ENCODE results near the gene P2RX5. TPM values are rescaled to one million over a fixed set of nuclear protein-coding genes. Genes with fewer than 3 reads are reported as not detected.

Gene P2RX5
- total RNA-seq, 1 donor from 2014 or later: 1.8 TPM

DNA sequence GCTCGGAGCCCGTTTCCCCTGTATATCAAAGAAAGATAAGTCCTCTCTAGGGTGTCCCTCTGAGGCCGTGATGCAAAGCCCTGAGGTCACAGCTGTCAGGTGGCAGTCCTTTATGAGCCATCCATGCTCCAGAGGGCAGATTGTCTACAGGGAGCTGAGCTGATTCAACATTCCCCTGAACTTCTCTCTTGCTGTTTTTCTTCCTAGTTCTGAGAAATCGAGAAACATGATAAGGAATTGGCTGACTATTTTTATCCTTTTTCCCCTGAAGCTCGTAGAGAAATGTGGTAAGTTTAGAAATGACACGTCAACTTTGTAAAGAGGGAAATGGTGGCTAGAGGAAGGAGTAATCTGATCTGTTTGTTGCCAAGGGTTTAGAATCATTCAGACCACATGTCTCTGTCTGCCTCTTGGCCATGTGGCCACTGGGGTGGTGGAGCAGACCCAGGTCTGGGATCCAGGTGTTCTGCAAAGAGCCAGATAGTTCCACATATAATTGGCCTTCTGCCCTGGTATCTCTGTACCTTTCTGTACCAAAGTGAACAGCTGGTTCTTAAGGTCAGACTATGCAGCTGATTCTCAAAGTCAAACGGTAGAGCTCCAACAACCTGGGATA is 55.9 kb downstream of the P2RX5 start:
- ATAC-seq (peak; percentile 8), DNase-seq (ENCODE audit: low spot score) (no peak)
- intact Hi-C loops (cut with DNase I): no loop called here

DNA sequence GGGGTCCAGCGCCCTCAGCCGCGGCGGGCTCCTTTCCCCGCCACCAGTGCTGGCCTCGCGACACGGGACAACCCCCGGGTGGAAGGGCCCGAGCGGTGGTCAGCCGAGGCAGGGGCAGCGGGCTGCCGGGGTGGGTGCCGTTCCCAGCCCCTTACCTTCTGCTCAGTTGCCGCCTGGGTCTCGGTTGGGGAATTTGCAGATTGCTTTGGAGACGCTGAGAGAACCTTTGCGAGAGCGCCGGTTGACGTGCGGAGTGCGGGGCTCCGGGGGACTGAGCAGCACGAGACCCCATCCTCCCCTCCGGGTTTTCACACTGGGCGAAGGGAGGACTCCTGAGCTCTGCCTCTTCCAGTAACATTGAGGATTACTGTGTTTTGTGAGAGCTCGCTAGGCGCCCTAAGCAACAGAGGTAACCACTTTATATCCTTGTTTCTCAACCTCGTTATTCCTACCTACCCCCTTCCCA is 59.0 kb downstream of the P2RX5 start:
- ATAC-seq: no peak
- DNase-seq (ENCODE audit: low spot score): no peak
- intact Hi-C loops (cut with DNase I): no loop called here

DNA sequence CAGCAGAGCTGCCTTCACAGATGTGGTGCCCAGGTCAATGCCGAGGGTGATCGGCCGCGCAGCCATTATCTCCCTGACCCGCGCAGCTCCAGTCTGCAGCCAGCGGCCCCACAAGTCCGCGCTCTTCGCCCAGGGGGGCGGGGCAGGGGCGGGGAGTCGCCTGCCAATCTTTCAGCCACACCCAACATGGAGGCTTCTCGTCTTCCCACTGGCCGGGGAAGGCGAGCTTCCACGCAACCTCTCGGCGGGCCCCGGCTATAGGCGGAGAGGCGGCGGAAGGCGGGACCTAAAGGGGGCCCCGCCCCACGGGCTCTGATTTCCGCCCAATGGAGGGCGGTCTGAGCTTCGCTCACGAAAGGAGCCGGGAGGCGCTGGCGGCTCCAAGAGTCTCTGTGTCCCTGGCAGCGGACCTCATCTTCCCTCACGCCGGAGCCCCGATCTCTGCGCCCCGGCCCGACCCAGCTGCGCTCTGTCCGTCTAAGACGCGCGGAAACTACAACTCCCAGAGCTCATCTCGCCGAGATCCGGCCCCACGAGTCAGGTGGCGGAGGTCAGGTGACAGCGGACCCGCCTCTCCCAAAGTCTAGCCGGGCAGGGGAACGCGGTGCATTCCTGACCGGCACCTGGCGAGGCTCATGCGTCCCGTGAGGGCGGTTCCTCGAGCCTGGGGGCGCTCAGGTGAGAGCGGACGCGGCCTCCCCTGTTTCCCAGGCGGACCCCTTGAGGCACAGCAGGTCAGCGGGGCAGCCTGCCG is 59.6 kb downstream of the P2RX5 start, which contains the start of the genes CTNS and SHPK:
Gene CTNS, plus strand, starts transcription at position 607 of the 754 bp plus-strand sequence. CDS start 3,447 bp downstream, outside the sequence.
Gene SHPK, minus strand, starts transcription at position 97 of the 754 bp plus-strand sequence. Its CDS starts 31 bp downstream, at position 66.
- intact Hi-C loops (cut with DNase I): no loop called here
- ATAC-seq: peak; percentile 98
- DNase-seq (ENCODE audit: low spot score): peak; percentile 97

DNA sequence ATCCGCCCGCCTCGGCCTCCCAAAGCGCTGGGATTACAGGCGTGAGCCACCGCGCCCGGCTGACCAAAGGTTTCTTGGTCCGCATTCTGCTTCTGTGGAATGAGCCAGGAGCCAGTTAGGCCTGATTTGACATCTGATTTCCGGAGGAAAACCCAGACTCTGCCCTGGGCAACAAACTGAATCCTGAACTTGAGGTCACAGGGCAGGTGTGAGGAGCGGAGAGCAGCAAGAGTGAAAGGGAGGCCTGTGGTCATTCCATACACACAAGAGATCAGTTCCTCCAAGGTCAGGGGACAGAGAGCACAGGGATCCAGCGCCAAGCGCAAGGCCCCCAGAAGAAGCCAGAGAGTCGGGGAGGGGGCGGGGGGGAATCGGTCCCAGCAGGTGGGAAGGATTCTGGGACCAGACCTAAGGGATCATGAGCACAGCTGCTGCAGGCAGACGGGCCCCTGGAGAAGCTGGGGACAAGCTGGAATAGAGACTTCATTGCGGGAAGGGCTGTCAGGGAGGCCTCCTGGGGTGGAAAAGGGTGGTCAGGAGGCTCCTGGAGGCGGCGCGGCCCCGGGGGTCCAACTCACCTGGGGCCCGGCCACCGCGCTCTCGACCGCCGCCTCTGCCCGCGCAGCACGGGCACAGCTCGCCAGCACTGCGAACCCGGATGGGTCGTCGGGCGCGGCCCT is 60.3 kb downstream of the P2RX5 start:
- DNase-seq (ENCODE audit: low spot score) (no peak), ATAC-seq (no peak)
- intact Hi-C loops (cut with DNase I): no loop called here

DNA sequence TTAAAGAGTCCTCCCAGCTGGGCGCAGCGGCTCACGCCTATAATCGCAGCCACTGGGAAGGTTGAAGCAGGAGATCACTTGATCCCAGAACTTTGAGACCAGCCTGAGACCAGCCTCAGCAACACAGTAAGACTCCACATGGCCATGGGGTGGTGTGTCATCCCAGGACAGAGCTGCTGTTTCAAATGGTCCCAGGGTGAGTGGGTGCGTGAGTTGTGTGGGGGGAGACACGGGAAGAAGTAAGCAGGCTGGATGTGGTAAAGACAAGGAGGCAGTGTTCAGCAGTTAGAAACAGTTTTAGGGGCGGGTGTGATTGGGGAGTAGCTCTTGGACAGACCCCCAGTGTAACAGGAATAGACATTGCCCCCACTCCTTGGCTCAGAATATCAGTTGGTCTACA is 63.7 kb downstream of the P2RX5 start:
- intact Hi-C loops (cut with DNase I): no loop called here

GRCh38 chr17:3630781-3631180 is 65.2 kb downstream of the P2RX5 start:
- intact Hi-C loops (cut with DNase I): no loop called here
- ATAC-seq: no peak
- DNase-seq (ENCODE audit: low spot score): no peak

More for the DNA sequence above, 63.7 kb downstream of the P2RX5 start:
- ATAC-seq (no peak), DNase-seq (ENCODE audit: low spot score) (no peak)

GRCh38 chr17:3627769-3628167 is 68.2 kb downstream of the P2RX5 start:
- ATAC-seq: no peak
- DNase-seq (ENCODE audit: low spot score): no peak
- intact Hi-C loops (cut with DNase I): no loop called here

DNA sequence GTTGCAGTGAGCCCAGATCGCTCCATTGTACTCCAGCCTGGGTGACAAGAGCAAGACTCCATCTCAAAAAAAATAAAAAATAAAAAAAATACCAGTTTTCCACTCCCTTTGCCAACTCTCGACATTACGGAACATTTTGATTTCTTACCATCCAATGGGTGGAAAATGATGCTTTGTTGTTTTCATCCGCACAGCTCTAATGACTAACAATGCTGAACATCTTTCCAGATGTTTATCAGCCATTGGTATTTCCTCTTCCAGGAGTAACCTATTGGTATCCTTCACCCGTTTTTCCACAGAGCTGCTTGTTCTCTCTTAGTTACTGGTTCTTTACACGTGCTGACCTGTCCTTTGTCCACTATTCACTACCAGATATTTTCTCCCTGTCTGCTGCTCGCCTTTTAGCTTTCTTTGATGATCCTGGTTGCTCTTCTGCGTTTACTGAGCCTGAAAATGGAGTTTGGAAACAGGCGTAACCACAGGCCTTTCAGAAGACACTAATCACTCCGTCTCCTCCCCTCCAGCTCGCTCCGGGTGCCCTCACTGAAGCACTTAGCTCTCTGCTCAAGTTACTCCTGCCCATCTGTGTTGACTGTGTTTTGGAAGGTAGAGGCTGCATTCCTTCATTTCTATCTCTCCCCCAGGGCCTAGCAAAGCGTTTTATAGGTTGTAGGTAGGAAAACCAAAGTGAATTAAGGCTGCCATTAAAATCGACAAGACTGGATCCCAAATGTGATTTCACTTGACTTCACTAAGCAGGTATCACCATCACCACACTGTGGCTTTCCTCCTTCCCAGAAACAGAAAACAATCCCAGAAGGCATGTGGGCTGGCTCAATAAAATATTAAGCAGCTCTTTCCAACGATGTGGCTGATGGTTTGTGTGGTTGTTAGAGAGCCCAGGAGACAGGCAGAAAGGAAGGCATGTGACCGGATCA is 68.9 kb downstream of the P2RX5 start:
- intact Hi-C loops (cut with DNase I): no loop called here
- ATAC-seq: no peak
- no peak for DNase-seq (ENCODE audit: low spot score)

Other genes starting within 250 kb of the P2RX5 start
- gene SPATA22, start 224.3 kb downstream of the P2RX5 start, total RNA-seq: 0.67 TPM
- 41.6 TPM for gene ASPA, start 220.2 kb downstream of the P2RX5 start, total RNA-seq
- 13.0 TPM for gene TRPV3, start 138.3 kb downstream of the P2RX5 start, total RNA-seq
- gene TRPV1, start 86.7 kb downstream of the P2RX5 start, total RNA-seq: 11.1 TPM
- 17.7 TPM for gene SHPK, start 59.9 kb downstream of the P2RX5 start, total RNA-seq
- 15.7 TPM for gene CTNS, start 59.4 kb downstream of the P2RX5 start, total RNA-seq
- 168 TPM for gene TAX1BP3, start 27.6 kb downstream of the P2RX5 start, total RNA-seq
- 18.4 TPM for gene EMC6, start 27.3 kb downstream of the P2RX5 start, total RNA-seq
- gene HASPIN, start 27.7 kb upstream of the P2RX5 start, total RNA-seq: 0.36 TPM
- gene ITGAE, start 105.0 kb upstream of the P2RX5 start, total RNA-seq: 19.3 TPM
- 42.3 TPM for gene NCBP3, start 150.1 kb upstream of the P2RX5 start, total RNA-seq
- gene CAMKK1, start 196.9 kb upstream of the P2RX5 start, total RNA-seq: 7.7 TPM
- 7.3 TPM for gene P2RX1, start 220.3 kb upstream of the P2RX5 start, total RNA-seq